ENCODE results near the gene MYL3.
A peak's percentile ranks its signal among the peaks of the same experiment; 100 is the strongest.

MYL3 gene

DNA sequence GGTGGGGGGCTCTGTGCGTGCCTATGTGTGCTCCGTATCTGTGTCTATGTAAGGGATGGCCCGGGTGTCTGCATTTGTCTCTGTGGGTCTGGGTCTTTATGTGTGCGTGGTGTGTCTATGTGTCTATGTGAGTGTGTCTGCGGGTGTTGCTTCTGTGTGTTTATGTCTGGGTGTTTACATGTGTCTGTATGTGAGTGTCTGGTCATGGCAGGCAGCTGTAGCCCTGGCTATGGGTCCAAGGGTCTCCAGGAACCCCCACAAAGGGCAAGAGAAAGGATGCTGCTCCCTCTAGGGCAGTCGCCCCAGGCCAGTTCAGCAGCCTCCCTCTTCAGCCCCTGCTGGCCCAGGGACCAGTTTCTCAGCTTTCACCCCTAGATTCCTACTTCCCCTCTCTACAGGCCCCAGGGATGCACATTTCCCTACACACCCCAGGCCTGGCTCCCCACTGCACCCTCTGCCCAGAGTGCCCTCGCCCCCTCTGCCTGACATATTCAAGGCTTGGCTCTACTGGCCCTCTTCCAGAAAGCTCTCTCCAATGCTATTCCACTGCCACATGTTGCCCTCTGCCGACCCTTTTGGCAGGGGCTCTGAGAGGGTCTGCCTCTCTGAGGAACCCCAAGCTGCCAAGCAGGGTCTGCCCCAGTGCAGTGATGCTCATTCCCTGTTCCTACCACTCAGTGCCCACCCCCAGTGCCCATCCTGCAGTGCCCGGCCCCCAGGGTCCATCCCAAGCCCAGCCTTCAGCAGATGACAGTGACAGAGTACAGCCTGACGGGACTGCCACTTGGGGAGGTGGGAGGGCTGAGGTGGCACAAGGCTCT lies 1.0 kb upstream of the MYL3 start:
- TF ChIP-seq CTCF (conservative IDR thresholded peaks at IDR 0.05) (no peak), ZFX (IDR thresholded peaks at IDR 0.05) (no peak)
- no peak overlapping the region for H3K27ac ChIP-seq

DNA sequence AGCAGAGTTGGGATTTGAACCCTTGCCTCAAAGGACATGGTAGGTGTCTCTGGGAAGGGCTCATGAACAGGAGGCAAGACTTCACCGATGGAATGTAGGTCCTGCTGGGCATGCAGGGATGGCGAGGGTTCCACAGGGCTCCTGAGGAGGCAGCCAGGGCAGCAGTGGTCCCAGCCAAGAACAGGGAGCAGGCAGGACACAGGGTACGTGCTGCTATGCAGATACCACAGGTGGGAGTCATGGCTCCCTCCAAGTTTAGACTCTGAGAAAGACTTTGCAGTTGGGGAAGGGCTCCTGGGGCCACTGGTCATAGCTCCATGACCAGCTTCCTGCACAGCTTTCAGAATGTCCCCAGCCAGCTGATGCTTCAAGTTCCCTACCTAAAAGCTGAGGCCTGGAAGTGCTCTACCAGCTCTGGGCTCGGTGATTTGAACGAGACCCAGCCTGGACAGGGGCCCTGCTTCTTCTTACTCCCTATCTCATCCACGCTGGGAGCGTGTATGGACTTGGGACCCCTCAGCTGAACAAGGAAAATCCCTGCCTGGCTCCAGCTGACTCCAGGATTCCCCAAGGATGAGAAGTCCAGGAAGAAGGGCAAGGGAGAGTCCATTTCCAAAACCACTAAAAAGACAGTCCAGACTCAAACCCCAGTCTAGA lies 747 bp downstream of the MYL3 start:
- no peak overlapping the region for H3K27ac ChIP-seq
- no peak for TF ChIP-seq ZFX (IDR thresholded peaks at IDR 0.05)
- no peak for TF ChIP-seq CTCF (conservative IDR thresholded peaks at IDR 0.05)

- TF ChIP-seq CTCF (conservative IDR thresholded peaks at IDR 0.05) = no peak
- no peak for TF ChIP-seq ZFX (IDR thresholded peaks at IDR 0.05)
- H3K27ac ChIP-seq = no peak overlapping the region
Observed at GRCh38 chr3:46861605-46862368, 1.5 kb downstream of the MYL3 start.

- TF ChIP-seq CTCF (conservative IDR thresholded peaks at IDR 0.05) (no peak), ZFX (IDR thresholded peaks at IDR 0.05) (no peak)
- no peak overlapping the region for H3K27ac ChIP-seq
Observed at GRCh38 chr3:46860810-46861604, 2.2 kb downstream of the MYL3 start.

GRCh38 chr3:46860017-46860809 lies 3.0 kb downstream of the MYL3 start:
- TF ChIP-seq ZFX (IDR thresholded peaks at IDR 0.05) (no peak), CTCF (conservative IDR thresholded peaks at IDR 0.05) (peak; percentile 57)

DNA sequence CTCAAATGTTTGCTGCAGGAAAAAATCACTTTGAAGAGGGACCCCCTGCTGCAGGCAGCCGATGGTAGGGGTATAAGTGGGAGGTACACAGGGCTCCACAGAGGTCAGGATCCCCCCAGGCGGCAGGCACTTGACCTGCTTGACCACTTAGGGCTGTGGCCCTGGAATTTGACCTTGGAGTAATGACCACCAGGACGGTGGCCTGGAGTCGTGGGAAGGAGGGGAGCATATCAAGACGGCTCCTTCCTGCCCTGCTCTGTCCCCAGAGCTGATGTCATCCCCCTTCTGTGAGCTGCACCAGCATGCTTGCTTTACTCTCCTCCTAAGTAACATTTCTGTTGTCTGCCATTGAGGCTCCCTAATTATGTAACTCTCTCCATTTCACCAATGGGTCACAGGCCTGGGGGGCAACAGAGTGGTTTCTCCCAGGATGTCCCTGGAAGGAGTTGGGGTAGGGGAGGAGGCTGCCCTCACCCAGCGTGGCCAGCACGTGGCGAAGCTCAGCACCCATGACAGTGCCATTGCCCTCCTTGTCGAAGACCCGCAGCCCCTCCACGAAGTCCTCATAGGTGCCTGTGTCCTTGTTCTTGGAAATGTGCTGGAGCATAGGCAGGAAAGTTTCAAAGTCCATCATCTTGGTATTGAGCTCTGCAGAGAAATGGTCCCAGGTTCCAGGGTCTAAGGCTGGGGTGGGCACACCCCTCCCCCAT lies 4.1 kb downstream of the MYL3 start:
- TF ChIP-seq ZFX (IDR thresholded peaks at IDR 0.05) (no peak), CTCF (conservative IDR thresholded peaks at IDR 0.05) (no peak)
- no peak overlapping the region for H3K27ac ChIP-seq

More at GRCh38 chr3:46860017-46860809, 3.0 kb downstream of the MYL3 start:
- H3K27ac ChIP-seq = no peak overlapping the region
